Measurements from ENCODE around the gene ZSCAN20.

DNA sequence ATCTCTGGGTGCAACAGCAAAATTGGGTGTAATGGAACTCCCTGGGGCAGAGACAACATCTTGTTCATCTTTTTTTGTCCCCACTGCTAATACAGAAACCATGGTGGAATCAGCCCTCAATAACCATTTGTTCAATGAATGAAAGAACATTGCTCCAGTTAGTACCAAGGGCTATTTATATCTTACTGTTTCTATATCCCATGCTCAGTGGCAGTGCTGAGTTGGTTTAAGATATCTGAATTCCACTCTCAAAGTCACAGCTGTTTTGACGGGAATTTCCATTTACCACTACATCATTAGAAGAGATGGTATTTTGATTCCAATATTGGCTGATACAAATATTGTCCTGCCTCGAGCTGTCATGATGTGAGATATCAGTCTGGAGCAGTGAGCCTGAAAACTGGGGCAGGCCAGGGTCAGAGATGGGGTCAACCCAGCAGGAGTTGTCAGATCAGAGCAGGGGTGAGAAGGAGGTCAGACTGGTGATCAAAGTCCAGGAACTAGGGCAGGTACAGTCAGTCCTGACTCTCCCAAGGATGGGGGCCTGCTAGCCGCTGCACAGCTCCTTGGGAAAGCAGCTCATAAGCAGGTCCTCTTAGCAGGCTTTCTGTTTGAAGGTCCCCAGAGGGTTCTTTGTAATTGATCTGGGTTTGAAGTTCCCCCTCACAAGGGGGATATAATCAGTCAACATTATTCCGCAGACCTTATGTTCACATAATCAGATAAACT is 35.7 kb upstream of the ZSCAN20 start:
- TF ChIP-seq, protein P1, sequence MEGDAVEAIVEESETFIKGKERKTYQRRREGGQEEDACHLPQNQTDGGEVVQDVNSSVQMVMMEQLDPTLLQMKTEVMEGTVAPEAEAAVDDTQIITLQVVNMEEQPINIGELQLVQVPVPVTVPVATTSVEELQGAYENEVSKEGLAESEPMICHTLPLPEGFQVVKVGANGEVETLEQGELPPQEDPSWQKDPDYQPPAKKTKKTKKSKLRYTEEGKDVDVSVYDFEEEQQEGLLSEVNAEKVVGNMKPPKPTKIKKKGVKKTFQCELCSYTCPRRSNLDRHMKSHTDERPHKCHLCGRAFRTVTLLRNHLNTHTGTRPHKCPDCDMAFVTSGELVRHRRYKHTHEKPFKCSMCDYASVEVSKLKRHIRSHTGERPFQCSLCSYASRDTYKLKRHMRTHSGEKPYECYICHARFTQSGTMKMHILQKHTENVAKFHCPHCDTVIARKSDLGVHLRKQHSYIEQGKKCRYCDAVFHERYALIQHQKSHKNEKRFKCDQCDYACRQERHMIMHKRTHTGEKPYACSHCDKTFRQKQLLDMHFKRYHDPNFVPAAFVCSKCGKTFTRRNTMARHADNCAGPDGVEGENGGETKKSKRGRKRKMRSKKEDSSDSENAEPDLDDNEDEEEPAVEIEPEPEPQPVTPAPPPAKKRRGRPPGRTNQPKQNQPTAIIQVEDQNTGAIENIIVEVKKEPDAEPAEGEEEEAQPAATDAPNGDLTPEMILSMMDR (conservative IDR thresholded peaks at IDR 0.05; ENCODE audit: low read depth in 2 of 2) = no peak
- TF ChIP-seq CREB1 (CRISPR knock-in tag; IDR thresholded peaks at IDR 0.05; ENCODE audit: low read depth) (no peak), POLR2AphosphoS5 (IDR thresholded peaks at IDR 0.05; ENCODE audit: low read depth) (no peak), JUNB (IDR thresholded peaks at IDR 0.05; ENCODE audit: unreplicated experiment) (no peak), EZH2phosphoT487 (IDR thresholded peaks at IDR 0.05; ENCODE audit: unreplicated experiment) (no peak), EZH2 (IDR thresholded peaks at IDR 0.05; ENCODE audit: low read depth, unreplicated experiment) (no peak), NANOG (IDR thresholded peaks at IDR 0.05; ENCODE audit: borderline replicate concordance) (no peak), ZNF462 (CRISPR knock-in tag; IDR thresholded peaks at IDR 0.05) (no peak)
- TF ChIP-seq, protein P2, sequence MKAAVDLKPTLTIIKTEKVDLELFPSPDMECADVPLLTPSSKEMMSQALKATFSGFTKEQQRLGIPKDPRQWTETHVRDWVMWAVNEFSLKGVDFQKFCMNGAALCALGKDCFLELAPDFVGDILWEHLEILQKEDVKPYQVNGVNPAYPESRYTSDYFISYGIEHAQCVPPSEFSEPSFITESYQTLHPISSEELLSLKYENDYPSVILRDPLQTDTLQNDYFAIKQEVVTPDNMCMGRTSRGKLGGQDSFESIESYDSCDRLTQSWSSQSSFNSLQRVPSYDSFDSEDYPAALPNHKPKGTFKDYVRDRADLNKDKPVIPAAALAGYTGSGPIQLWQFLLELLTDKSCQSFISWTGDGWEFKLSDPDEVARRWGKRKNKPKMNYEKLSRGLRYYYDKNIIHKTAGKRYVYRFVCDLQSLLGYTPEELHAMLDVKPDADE (IDR thresholded peaks at IDR 0.05) = no peak

All from GM23338 (cell line).